Fibroblast of the conjunctiva (primary cell): ENCODE measurements around the gene GRIP1.
A peak's percentile ranks its signal among the peaks of the same experiment; 100 is the strongest.
"Not testable (repeated sequence)": the region's sequence is repeated elsewhere in the genome, so short reads cannot be mapped to it uniquely, and the experiment has no call there.

Source experiments
- DNase-seq: peaks from one replicate; pipeline ENCODE4 v3.0.0-alpha.2; 2010; ENCODE audit warnings: low read depth

The GRIP1 gene

DNA sequence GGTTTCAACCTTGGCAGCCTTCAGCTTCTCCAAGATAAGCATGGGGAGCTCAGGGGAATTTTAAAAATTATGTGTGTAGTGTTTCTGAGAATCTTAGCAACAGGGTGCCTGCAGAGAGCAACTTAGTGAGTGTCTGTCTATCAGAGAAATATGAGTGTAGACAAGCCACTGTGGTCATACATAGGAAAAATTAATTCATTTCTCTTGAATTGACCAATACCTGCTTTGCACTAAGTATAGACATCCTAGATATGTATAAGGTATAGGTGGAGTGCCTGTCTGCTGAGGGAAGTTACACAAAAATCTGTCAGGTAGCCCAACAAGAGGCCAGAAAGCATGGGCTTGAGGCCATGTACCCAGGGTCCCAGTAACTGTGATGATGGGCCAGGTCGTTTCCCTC, 355.9 kb downstream of the GRIP1 start:
- DNase-seq, result no peak

DNA sequence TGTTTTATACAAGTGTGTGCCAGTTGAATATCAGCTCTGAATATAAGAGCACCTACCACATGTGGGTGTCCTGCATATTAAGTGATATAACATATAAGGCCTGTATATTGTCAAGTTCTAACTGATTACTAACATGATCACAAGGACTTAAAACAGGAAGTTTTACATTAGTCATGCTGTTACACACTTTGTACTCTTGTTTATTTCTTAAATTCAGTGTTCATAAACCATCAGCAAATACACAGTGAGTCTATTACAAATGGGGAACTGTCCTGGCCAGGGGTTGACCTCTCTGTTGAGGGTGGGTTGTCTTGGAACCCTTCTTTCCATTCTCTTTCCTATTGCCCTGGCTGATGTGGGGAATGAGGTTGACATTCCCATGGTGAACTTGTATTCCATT, 357.4 kb downstream of the GRIP1 start:
- DNase-seq, result no peak

DNA sequence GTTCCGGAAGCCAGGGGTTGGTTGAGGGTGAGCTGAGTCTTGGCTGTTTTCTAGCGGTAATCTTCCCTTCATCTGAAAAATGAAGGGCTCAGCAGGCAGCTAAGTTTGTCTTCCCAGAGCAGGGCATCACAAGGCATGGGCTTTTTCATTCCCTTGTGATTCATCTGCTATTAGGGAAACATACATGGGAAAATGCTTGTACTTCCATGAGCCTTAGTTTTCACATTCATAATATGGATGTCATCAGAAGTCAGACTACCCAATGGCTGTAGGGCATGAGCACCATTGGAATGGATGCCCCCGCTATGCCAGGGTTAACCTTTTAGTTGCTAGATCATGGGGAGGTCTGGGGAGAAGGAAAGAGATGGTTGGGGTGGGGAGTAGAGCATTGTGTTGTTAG, 357.9 kb downstream of the GRIP1 start:
- no peak for DNase-seq

DNA sequence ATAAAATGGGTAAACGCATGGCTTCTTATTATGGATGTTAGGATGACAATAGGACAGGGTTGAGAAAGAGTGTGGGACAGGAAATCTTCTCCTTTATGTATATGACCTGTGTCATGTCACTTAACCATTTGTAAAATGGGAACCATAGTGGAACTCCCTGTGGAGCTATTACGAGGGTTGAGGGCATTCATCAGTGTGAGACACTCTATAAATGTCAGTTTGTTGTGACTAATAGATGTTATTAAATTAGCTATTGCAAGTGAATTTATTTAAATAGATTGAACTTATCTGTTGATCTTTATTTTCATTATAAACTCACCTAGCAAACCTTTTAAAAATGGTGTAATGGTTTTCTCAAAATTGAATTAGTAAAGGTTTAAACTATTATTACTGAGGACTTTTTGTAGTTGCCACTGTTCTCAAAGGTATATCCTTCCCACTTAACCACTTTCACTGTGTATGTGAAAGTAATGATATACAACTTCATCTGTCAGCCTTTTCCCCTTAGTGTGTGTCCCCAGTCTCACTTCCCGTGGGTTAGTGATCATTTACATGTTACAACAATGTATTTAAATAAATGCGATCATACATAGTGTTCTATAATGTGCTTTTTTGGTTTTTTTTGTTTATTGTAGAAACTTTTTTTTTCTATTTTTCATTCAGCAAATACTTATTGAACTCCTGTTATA, 359.5 kb downstream of the GRIP1 start:
- no peak for DNase-seq

DNA sequence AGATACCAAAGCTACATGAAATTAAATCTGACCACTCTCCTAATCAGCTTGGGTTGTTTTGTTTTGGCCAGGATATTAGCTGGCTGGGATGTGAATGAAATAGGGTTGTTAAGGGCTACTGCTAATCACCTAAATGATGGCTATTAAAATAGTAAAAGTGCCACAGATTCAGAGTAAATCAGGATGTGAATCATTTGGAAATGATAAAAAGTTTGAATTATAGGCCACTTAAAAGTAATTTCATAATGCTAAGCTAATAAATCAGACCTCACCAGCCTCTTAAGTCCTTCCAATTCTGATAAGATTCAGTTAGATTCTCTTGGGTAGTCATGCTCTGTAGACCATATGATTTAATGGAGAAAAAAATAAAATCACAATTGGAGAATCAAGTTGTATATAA, 364.6 kb downstream of the GRIP1 start:
- no peak for DNase-seq

DNA sequence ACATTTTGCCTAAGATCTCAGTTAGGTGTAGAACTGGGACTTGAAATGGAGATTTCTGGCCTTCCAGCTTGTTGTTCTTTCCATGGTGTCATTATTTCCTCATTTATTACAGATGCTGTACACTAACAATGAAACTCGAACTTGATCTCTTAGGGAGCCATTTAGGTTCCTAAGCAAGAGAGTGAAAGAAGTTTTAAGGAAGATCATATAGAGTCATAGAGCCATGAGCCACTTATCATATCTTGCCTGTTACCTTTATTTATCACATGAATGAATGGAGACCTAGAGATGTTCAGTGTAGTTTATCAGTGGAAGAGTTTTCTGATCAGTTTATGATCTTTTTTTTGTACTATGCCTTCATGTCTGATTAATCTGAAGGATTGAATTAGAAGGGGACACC, 366.7 kb downstream of the GRIP1 start:
- no peak for DNase-seq

DNA sequence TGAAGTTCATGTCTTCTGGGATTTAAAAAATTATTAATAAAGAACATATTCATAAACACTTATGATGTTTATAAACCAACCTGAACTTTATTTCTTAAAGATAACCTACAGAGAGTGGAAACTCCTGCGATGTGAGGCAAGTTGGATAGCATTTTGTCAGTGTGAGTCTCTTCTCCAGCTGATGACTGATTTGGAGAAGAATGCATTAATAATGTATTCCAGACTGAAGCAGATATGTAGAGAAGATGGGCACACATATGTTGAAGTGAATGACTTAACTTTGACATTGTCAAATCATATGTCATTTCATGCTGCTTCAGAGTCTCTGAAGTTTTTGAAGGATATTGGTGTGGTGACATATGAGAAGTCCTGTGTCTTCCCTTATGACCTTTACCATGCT, 369.3 kb downstream of the GRIP1 start:
- no peak for DNase-seq

DNA sequence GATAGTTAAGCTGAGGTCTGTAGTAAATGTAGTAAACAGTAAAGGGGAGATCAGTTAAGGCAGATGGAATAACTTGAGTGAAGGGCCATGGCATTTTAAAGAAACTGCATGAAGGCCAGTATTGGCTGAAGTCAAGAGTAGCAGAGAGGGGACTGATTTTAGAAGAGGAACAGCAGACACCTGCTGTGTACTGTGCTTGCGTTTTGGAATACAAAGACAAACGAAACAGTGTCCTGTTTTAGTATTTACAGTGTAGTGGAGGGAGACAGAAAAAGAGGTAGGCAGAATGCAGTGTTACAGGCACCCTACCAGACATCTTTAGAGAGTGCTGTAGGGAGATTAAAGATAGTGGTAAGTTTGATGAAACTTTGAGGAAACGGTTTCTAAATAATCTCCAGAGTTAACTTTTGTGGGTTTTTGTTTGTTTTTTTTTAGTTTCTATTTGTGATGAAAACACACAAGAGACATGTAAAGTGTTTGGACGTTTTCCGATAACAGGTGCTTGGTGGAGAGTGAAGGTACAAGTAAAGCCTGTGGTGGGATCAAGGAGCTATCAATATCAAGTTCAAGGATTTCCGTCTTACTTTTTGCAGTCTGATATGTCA, 374.5 kb downstream of the GRIP1 start:
- no peak for DNase-seq

DNA sequence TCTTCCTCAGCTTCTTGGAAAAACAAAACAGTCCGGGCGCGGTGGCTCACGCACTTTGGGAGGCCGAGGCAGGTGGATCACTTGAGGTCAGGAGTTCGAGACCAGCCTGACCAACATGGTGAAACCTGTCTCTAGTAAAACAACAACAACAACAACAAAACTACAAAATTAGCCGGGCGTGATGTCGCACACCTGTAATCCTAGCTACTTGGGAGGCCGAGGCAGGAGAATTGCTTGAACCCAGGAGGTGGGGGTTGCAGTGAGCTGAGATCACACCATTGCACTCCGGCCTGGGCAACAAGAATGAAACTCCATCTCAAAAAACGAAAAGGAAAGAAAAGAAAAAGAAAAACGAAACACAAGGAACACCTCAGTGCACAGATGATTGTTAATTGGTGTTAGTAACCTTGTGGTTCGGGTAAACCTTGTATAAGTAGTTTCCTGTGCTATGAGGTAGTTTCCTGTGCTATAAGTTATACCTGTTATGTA, 375.5 kb downstream of the GRIP1 start:
- DNase-seq, result not testable (repeated sequence)

DNA sequence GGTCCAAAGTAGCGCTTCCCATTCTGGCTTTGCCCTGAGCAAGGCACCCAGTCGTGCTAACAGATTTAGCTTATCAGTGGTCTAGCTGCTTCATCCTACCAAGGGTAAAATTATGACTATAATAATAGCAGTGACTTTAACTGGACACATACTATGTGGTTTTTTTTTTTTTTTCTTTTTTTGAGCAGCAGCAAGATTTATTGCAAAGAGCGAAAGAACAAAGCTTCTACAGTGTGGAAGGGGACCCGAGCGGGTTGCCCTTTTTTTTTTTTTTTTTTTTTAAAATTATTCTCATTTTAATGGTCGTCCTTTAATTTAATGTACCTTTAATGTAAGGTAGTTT, 376.1 kb downstream of the GRIP1 start:
- DNase-seq, result no peak

DNA sequence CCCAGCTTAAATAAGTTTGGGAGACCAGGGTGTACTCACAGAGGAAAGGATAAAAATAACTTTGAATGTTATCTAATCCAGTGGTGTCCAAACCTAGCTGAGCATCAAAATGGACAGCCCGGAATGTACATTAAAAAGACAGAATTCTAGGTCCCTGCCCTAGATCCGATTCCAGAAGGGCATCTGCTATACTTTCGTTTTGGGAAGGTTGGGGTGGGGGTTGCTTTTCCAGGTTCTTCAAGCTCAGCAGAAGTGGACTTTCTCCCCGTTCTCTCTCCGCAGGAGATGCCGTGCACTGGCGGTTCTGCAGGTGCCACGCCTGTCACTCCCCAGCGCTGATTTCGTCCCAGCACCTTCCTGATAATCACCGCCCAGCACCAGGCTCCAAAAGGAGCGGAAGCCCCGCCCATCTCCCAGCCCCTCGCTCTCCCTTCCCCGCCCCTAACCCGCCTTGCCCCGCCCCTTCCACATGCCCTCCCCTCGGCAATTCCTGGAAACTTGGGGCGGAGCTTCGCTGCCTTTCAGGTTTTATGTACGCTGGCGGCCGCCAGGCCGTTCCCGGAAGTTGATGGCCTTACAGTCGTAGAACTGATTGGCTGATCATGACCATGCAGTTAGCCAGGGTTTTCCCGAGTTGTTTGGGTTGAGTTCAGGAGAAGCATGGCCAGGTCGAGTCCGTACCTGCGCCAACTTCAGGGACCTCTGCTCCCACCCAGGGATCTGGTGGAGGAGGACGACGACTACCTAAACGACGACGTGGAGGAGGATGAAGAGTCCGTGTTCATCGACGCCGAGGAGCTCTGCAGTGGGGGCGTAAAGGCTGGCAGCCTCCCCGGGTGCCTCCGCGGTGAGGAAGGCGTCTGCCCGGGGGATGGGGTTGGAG, 376.7 kb downstream of the GRIP1 start, which contains the start of gene HELB:
Gene HELB (plus strand): TSS at position 550 of the 883 bp plus-strand sequence. CDS start 111 bp downstream, at position 661.
- DNase-seq, result peak; percentile 94

DNA sequence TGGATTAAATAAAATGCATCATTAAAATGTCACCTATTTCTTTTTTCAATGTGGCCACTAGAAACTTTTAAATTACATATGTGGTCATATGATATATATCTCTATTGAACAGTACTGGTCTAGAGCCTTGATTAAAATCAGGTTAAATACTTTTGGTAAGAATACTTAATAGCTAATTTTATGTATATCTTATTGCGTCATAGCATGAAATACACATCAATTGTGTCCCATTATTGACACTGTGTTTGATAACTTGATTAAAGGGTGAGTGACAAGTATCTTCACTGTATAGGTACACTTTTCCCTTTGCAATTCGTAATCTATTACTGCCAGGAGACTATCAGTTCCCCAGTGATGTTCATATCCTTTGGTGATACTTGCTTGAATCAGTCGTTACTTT, 381.0 kb downstream of the GRIP1 start:
- no peak for DNase-seq
